Stimulated activated CD8-positive, alpha-beta memory T cell treated with anti-CD3 and anti-CD28 coated beads, Interleukin-2, amount 100 ng/mL, for 48 hours (primary cell): ENCODE results near the gene FNDC3A.

Experiments used
- DNase-seq, 2 donors: peaks; one replicate each; pipeline ENCODE4 v3.0.0-alpha.2; 2020; ENCODE audit warnings: low read depth in 2 of 2

Gene FNDC3A

DNA sequence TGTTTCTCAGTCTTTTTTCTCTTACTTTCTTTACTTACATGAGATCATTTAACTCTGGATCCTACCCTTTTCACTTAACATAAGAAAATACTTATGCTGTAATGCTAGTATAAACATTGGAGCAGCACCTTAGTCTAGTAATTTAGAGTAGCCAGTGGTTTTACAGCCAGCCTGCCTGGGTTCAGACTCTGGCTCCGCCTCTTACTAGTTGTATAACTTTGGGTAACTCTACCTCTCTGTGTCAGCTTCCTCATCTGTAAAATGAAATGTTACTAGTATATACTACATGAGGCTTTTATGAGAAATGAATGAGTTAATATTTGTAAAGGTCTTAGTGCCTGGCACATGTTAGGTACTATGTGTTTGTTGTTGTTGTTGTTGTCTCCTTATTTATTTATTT is 277.6 kb downstream of the FNDC3A start:
- no peak for DNase-seq

- no peak for DNase-seq
Observed at GRCh38 chr13:49254007-49254406, 278.3 kb downstream of the FNDC3A start.

- no peak for DNase-seq
Observed at GRCh38 chr13:49256841-49257240, 281.1 kb downstream of the FNDC3A start.

GRCh38 chr13:49258089-49258796 is 282.5 kb downstream of the FNDC3A start:
- no peak for DNase-seq
